ENCODE results near the gene SLC22A12. TPM values are rescaled to one million over a fixed set of nuclear protein-coding genes. Genes with fewer than 3 reads are reported as not detected.

SLC22A12 gene
- polyA plus RNA-seq, 2 of the 4 experiments (the other 2 are of a cell fraction) = not detected

GRCh38 chr11:64608636-64609035, 17.6 kb downstream of the SLC22A12 start:
- Histone ChIP-seq H3K27ac (no peak overlapping the region), H3K9me3 (no peaks in the 10 kb centered on the region), H3K4me3 (no peak overlapping the region), H3K4me2 (no peak overlapping the region), H3K4me1 (no peaks in the 10 kb centered on the region)
- 83% methylated on average over 12 of the region's 12 CpGs for WGBS (ENCODE audit: missing lambda C conversion rate)
- ChIA-PET POLR2A (no interaction called here), CTCF (interaction anchor here (0.8 to 2.0 kb wide), 5 partner anchors 17 to 159 kb away, joined by 3 to 8 read pairs (median 4); no protein-coding TSS in a partner anchor)
- no peak; a peak in 1 of 6 replicates for ATAC-seq
- no peak for DNase-seq (ENCODE audit: low read depth in 1 of 2, low spot score in 1 of 2)
- no peak for FAIRE-seq
- TF ChIP-seq CHD2 (IDR thresholded peaks at IDR 0.05; ENCODE audit: low read length, partially characterized antibody) (no peak), ATOH8 (CRISPR knock-in tag; IDR thresholded peaks at IDR 0.05; ENCODE audit: low read depth) (no peak), EP300 (IDR thresholded peaks at IDR 0.05) (no peak), RCOR1 (IDR thresholded peaks at IDR 0.05; ENCODE audit: low read depth, low read length) (no peak), JUN (IDR thresholded peaks at IDR 0.05) (no peak), CBX8 (IDR thresholded peaks at IDR 0.05) (no peak), POLR2A (IDR thresholded peaks at IDR 0.05; ENCODE audit: low read length) (no peak), ZC3H11A (IDR thresholded peaks at IDR 0.05) (no peak), CBX2 (IDR thresholded peaks at IDR 0.05; ENCODE audit: borderline replicate concordance, low read depth) (no peak)
- TF ChIP-seq, protein P1, sequence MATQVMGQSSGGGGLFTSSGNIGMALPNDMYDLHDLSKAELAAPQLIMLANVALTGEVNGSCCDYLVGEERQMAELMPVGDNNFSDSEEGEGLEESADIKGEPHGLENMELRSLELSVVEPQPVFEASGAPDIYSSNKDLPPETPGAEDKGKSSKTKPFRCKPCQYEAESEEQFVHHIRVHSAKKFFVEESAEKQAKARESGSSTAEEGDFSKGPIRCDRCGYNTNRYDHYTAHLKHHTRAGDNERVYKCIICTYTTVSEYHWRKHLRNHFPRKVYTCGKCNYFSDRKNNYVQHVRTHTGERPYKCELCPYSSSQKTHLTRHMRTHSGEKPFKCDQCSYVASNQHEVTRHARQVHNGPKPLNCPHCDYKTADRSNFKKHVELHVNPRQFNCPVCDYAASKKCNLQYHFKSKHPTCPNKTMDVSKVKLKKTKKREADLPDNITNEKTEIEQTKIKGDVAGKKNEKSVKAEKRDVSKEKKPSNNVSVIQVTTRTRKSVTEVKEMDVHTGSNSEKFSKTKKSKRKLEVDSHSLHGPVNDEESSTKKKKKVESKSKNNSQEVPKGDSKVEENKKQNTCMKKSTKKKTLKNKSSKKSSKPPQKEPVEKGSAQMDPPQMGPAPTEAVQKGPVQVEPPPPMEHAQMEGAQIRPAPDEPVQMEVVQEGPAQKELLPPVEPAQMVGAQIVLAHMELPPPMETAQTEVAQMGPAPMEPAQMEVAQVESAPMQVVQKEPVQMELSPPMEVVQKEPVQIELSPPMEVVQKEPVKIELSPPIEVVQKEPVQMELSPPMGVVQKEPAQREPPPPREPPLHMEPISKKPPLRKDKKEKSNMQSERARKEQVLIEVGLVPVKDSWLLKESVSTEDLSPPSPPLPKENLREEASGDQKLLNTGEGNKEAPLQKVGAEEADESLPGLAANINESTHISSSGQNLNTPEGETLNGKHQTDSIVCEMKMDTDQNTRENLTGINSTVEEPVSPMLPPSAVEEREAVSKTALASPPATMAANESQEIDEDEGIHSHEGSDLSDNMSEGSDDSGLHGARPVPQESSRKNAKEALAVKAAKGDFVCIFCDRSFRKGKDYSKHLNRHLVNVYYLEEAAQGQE (IDR thresholded peaks at IDR 0.05) = no peak

DNA sequence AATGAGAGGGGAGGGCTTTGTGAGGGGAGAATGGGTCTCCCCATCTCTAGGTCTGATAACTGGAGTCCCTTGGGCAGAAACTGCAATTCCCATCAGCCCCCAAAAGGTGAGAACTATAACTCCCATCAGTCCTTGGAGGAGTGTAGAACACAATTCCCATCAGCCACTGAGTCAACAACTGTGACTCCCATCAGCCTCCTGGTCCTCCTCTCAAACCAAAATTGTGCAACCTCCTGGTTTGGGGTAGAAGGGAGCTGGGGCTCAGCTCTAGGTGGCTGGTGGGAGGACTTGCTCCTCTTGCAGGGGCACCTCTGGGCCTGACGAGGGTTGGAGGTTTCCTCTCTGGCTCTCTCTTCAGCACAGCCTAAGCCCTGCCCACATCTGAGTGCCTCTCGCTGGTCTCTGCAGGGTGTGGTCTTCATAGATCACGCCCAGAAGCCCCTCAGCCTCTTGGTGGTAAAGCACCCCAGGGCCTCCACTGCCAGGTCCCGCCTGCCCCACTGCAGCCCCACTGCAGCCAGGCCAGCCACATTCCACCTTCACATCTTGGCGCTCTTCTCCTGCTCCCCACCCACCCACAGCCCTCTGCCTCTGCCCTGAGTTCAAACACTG, 18.5 kb downstream of the SLC22A12 start:
- H3K4me3 ChIP-seq = no peak overlapping the region
- H3K9me3 ChIP-seq = no peaks in the 10 kb centered on the region
- FAIRE-seq (no peak), ATAC-seq (peak in 1 of 2 experiments; percentile 36; a peak in 2 of 6 replicates), DNase-seq (ENCODE audit: low read depth in 1 of 2, low spot score in 1 of 2) (peak; percentile 12 to 25)
- ChIA-PET CTCF (interaction anchor here (1.2 to 2.0 kb wide), 4 partner anchors 21 to 160 kb away, joined by 3 to 8 read pairs (median 4); no protein-coding TSS in a partner anchor), POLR2A (no interaction called here)
- H3K4me2 ChIP-seq = no peak overlapping the region
- H3K27ac ChIP-seq = no peak overlapping the region
- H3K4me1 ChIP-seq = no peaks in the 10 kb centered on the region
- 51% methylated on average over 5 of the region's 5 CpGs for WGBS (ENCODE audit: missing lambda C conversion rate)
- TF ChIP-seq TFCP2L1 (CRISPR knock-in tag; IDR thresholded peaks at IDR 0.05) = no peak
- no peak for TF ChIP-seq MAX (IDR thresholded peaks at IDR 0.05)
- no peak for TF ChIP-seq MAFK (IDR thresholded peaks at IDR 0.05; ENCODE audit: partially characterized antibody)
- TF ChIP-seq SREBF2 (IDR thresholded peaks at IDR 0.05) = no peak
- no peak for TF ChIP-seq ZFP36 (IDR thresholded peaks at IDR 0.05; ENCODE audit: borderline replicate concordance, partially characterized antibody)
- TF ChIP-seq GATA3 (IDR thresholded peaks at IDR 0.05; ENCODE audit: borderline replicate concordance) = no peak
- TF ChIP-seq POLR2AphosphoS2 (conservative IDR thresholded peaks at IDR 0.05; ENCODE audit: low read length) = no peak
- TF ChIP-seq EHF (CRISPR knock-in tag; IDR thresholded peaks at IDR 0.05) = no peak
- no peak for TF ChIP-seq JUN (IDR thresholded peaks at IDR 0.05)
- no peak for TF ChIP-seq KDM1A (IDR thresholded peaks at IDR 0.05; ENCODE audit: low read depth)

DNA sequence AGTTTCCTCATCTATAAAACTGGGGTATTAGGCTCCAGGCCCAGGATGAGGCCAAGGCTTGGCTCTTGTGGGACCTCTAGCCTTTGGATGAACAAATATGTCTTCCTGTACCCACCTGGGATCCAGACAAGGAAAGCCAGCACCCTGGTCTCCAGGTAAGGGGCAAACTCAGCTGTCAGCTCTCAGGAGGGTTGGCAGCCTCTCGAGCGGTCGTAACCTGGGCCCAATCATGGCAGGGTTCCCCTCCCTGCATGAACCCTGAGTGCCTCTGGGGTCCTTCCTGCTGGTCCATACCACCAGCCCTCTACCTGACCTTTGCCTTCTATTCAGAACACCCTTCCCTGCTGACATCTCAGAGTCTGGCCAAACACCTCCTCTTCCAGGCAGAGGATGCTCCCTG, 19.6 kb downstream of the SLC22A12 start:
- H3K27ac ChIP-seq = no peak overlapping the region
- ChIA-PET POLR2A (no interaction called here), CTCF (interaction anchor here (1.0 to 2.0 kb wide), 3 partner anchors 56 to 161 kb away, joined by 3 to 8 read pairs (median 4); no protein-coding TSS in a partner anchor)
- no peak overlapping the region for H3K4me2 ChIP-seq
- FAIRE-seq = no peak
- DNase-seq (ENCODE audit: low read depth in 1 of 2, low spot score in 1 of 2) = no peak
- 94% methylated on average over 3 of the region's 3 CpGs for WGBS (ENCODE audit: missing lambda C conversion rate)
- no peaks in the 10 kb centered on the region for H3K4me1 ChIP-seq
- H3K4me3 ChIP-seq = no peak overlapping the region
- ATAC-seq = no peak
- no peaks in the 10 kb centered on the region for H3K9me3 ChIP-seq
- TF ChIP-seq EHF (CRISPR knock-in tag; IDR thresholded peaks at IDR 0.05) (no peak), MYC (IDR thresholded peaks at IDR 0.05; ENCODE audit: borderline replicate concordance, low read length) (no peak), MAX (IDR thresholded peaks at IDR 0.05) (no peak), MAZ (IDR thresholded peaks at IDR 0.05; ENCODE audit: borderline replicate concordance, low read depth, low read length) (no peak), ZSCAN20 (CRISPR knock-in tag; IDR thresholded peaks at IDR 0.05) (no peak), SREBF2 (IDR thresholded peaks at IDR 0.05) (no peak), HDAC2 (IDR thresholded peaks at IDR 0.05) (no peak), EP300 (IDR thresholded peaks at IDR 0.05) (no peak), MAFK (IDR thresholded peaks at IDR 0.05; ENCODE audit: partially characterized antibody) (no peak), NPAS2 (CRISPR knock-in tag; IDR thresholded peaks at IDR 0.05; ENCODE audit: borderline replicate concordance) (no peak), KDM5A (IDR thresholded peaks at IDR 0.05) (no peak)
- TF ChIP-seq, protein P2, sequence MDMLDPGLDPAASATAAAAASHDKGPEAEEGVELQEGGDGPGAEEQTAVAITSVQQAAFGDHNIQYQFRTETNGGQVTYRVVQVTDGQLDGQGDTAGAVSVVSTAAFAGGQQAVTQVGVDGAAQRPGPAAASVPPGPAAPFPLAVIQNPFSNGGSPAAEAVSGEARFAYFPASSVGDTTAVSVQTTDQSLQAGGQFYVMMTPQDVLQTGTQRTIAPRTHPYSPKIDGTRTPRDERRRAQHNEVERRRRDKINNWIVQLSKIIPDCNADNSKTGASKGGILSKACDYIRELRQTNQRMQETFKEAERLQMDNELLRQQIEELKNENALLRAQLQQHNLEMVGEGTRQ (IDR thresholded peaks at IDR 0.05) = no peak
